HCT116 (cell line): ENCODE results near the gene CBL.

Source experiments
- CTCF ChIP-seq, 3 experiments: fragments of 200-600 bp in 1 of 3; sonication (generic) in 1 of 3; IDR thresholded peaks in 2 of 3; conservative IDR thresholded peaks in 1 of 3; 2 replicates each; pipeline ENCODE4 v1.5.1; 2012 to 2017; ENCODE audit warnings: low read depth in 2 of 3, low read length in 2 of 3, antibody characterized with exemption in 1 of 3, borderline replicate concordance in 1 of 3, control low read depth in 1 of 3, mild to moderate bottlenecking in 1 of 3, mixed read lengths in 1 of 3, mixed run types in 1 of 3, moderate library complexity in 1 of 3; ENCODE audit not compliant: insufficient read depth in 1 of 3
- EZH2 ChIP-seq: fragments of 200-600 bp; sonication (generic); IDR thresholded peaks from 2 replicates; pipeline ENCODE4 v1.6.1; 2017; ENCODE audit warnings: antibody characterized with exemption, mixed run types
- EZH2phosphoT487 ChIP-seq: fragments of 200-600 bp; IDR thresholded peaks from 2 replicates; pipeline ENCODE4 v1.6.1; 2018; ENCODE audit warnings: antibody characterized with exemption, borderline replicate concordance
- POLR2A ChIP-seq: IDR thresholded peaks from 2 replicates; pipeline ENCODE4 v1.7.0; 2011; ENCODE audit warnings: borderline replicate concordance; ENCODE audit not compliant: insufficient read depth, insufficient read length; ENCODE audit errors: extremely low read depth
- POLR2AphosphoS5 ChIP-seq: IDR thresholded peaks from 2 replicates; pipeline ENCODE4 v1.6.1; 2011; ENCODE audit warnings: mild to moderate bottlenecking, low read depth, low read length, moderate library complexity
- SRF ChIP-seq: IDR thresholded peaks from 2 replicates; pipeline ENCODE4 v1.6.1; 2012; ENCODE audit warnings: low read depth
- TCF7L2 ChIP-seq: IDR thresholded peaks from 2 replicates; pipeline ENCODE4 v1.7.0; 2011; ENCODE audit warnings: borderline replicate concordance, inconsistent platforms; ENCODE audit not compliant: insufficient read depth, insufficient read length; ENCODE audit errors: extremely low read depth
- YY1 ChIP-seq: IDR thresholded peaks from 2 replicates; pipeline ENCODE4 v1.6.1; 2011; ENCODE audit warnings: low read length, low read depth, moderate library complexity, mild to moderate bottlenecking; ENCODE audit not compliant: insufficient replicate concordance; ENCODE audit errors: extremely low read depth
- ZFX ChIP-seq: fragments of 450-650 bp; IDR thresholded peaks from 2 replicates; pipeline ENCODE4 v1.6.1; 2017
- ZNF274 ChIP-seq: fragments of 200-500 bp; sonication (Bioruptor generic); IDR thresholded peaks from 2 replicates; pipeline ENCODE4 v1.6.1; 2014; ENCODE audit warnings: mild to moderate bottlenecking, low read depth, low read length, inconsistent platforms

GRCh38 chr11:119188067-119188466 lies 18.1 kb upstream of the CBL start:
- TF ChIP-seq SRF, result no peak
- TF ChIP-seq POLR2A, result no peak
- TF ChIP-seq ZFX, result no peak
- TF ChIP-seq CTCF (IDR thresholded peaks at IDR 0.05 in 2 of 3, conservative IDR thresholded peaks at IDR 0.05 in 1 of 3; ENCODE audit: borderline replicate concordance in 1 of 3, insufficient read depth in 1 of 3, low read depth in 2 of 3, low read length in 2 of 3), result no peak
- TF ChIP-seq TCF7L2, result no peak
- no peak for TF ChIP-seq YY1
- no peak for TF ChIP-seq EZH2
- TF ChIP-seq ZNF274, result no peak
- TF ChIP-seq POLR2AphosphoS5, result no peak
- no peak for TF ChIP-seq EZH2phosphoT487
